ENCODE measurements around the gene SMIM35. TPM values are rescaled to one million over a fixed set of nuclear protein-coding genes. Genes with fewer than 3 reads are reported as not detected.

SMIM35 gene
- total and polyA plus RNA-seq, 2 of the 4 experiments (the other 2 are of a cell fraction) = not detected

- Histone ChIP-seq H3K27ac (ENCODE audit: insufficient read depth, low read length) (no peak overlapping the region), H4K5ac (ENCODE audit: low read depth, low read length) (no peak overlapping the region)
- no peak for DNase-seq
Measured at GRCh38 chr11:118108513-118108912, 21.8 kb upstream of the SMIM35 start.

More at GRCh38 chr11:118108513-118108912, 21.8 kb upstream of the SMIM35 start:
- dilution Hi-C loops (cut with HindIII; ENCODE audit: low sequenced_read_pairs, unreplicated experiment) = no loop called here
- H4K20me1 ChIP-seq (ENCODE audit: insufficient read depth, low read length) = no peaks in the 10 kb centered on the region
- no peak overlapping the region for H3K9ac ChIP-seq (ENCODE audit: low read depth, low read length)
- H3K9me1 ChIP-seq (ENCODE audit: insufficient read depth, low read length) = no peaks in the 10 kb centered on the region
- no peaks in the 10 kb centered on the region for H3K9me3 ChIP-seq (ENCODE audit: control insufficient read depth, insufficient read depth, low read length)
- H2AK9ac ChIP-seq (replicated peaks; ENCODE audit: low read depth, low read length, poor library complexity) = no peak overlapping the region
- no peaks in the 10 kb centered on the region for H3K27me3 ChIP-seq (ENCODE audit: control insufficient read depth, insufficient read depth, low read length)
- in situ Hi-C loops (cut with MboI; ENCODE audit: low sequenced_read_pairs) = no loop called here
- no peak overlapping the region for H2BK5ac ChIP-seq (ENCODE audit: low read depth, low read length, poor library complexity, severe bottlenecking)
- H2BK20ac ChIP-seq (ENCODE audit: low read depth, low read length) = no peak overlapping the region
- intact Hi-C loops (cut with micrococcal nuclease) = no loop called here
- CTCF ChIA-PET = no interaction called here
- H3K4me1 ChIP-seq (ENCODE audit: control insufficient read depth, insufficient read depth, low read length) = no peaks in the 10 kb centered on the region
- TF ChIP-seq CEBPB (IDR thresholded peaks at IDR 0.05; ENCODE audit: low read depth, low read length) = no peak
- no peak for TF ChIP-seq POLR2A (IDR thresholded peaks at IDR 0.05; ENCODE audit: low read depth, low read length)
- no peak for TF ChIP-seq MXI1 (IDR thresholded peaks at IDR 0.05; ENCODE audit: borderline replicate concordance, low read depth, low read length)
- no peak for TF ChIP-seq CTCF (conservative IDR thresholded peaks at IDR 0.05; ENCODE audit: low read depth, low read length)
- TF ChIP-seq BHLHE40 (IDR thresholded peaks at IDR 0.05; ENCODE audit: low read depth, low read length) = no peak
- TF ChIP-seq ELK1 (IDR thresholded peaks at IDR 0.05; ENCODE audit: borderline replicate concordance, low read depth, low read length) = no peak
- TF ChIP-seq MAZ (IDR thresholded peaks at IDR 0.05; ENCODE audit: borderline replicate concordance, low read depth, low read length) = no peak
- no peak for TF ChIP-seq NFE2L2 (IDR thresholded peaks at IDR 0.05; ENCODE audit: low read depth, low read length)
- TF ChIP-seq MAFK (IDR thresholded peaks at IDR 0.05; ENCODE audit: low read depth, low read length) = no peak
- no peak for TF ChIP-seq FOS (IDR thresholded peaks at IDR 0.05; ENCODE audit: low read depth, low read length)
- no peak overlapping the region for H3K4me3 ChIP-seq (ENCODE audit: insufficient read depth, low read depth, low read length)
- no peak overlapping the region for H3K18ac ChIP-seq (ENCODE audit: low read depth, low read length)
- H4K8ac ChIP-seq (ENCODE audit: low read depth in 2 of 2, low read length in 2 of 2) = no peak overlapping the region
- H3K4me2 ChIP-seq (ENCODE audit: low read depth, low read length) = no peak overlapping the region
- BruUV-seq (replicated peaks) = no TSS peak
- 51% methylated on average over 2 of the region's 5 CpGs; no CpG with 5 or more reads in 1 of the 2 experiments for WGBS, 2 experiments (ENCODE audit: extremely low coverage in 2 of 2, insufficient read length in 1 of 2)
- H2AK5ac ChIP-seq (ENCODE audit: low read depth, low read length) = no peak overlapping the region
- H2AFZ ChIP-seq (replicated peaks; ENCODE audit: low read length, poor library complexity) = no peak overlapping the region
- POLR2A ChIA-PET (ENCODE audit: unreplicated experiment) = no interaction called here
- no peaks in the 10 kb centered on the region for H3K36me3 ChIP-seq (ENCODE audit: control insufficient read depth, insufficient read depth, low read length)
- H3K14ac ChIP-seq (replicated peaks; ENCODE audit: low read depth, low read length) = no peak overlapping the region
- no peak overlapping the region for H2BK15ac ChIP-seq (ENCODE audit: low read depth, low read length)
- ATAC-seq (ENCODE audit: low read depth) = no peak
- no peak overlapping the region for H3K4ac ChIP-seq (ENCODE audit: low read depth, low read length)
- H2BK120ac ChIP-seq (ENCODE audit: low read depth, low read length) = no peak overlapping the region
- no peak overlapping the region for H3K23ac ChIP-seq (ENCODE audit: low read depth, low read length)
- no peak overlapping the region for H4K91ac ChIP-seq (ENCODE audit: insufficient read depth, low read depth, low read length)
- no peaks in the 10 kb centered on the region for H3K79me1 ChIP-seq (ENCODE audit: low read depth in 1 of 2, low read length in 2 of 2)
- H3K56ac ChIP-seq (ENCODE audit: extremely low read depth, insufficient read depth, low read length) = no peak overlapping the region
